RCC 7860 (cell line): ENCODE data around the gene SGO2.
"Not testable (repeated sequence)": the region's sequence is repeated elsewhere in the genome, so short reads cannot be mapped to it uniquely, and the experiment has no call there.

Source experiments
- DNase-seq: peaks from one replicate; pipeline ENCODE4 v3.0.0-alpha.2; 2015; ENCODE audit warnings: low spot score
- FAIRE-seq: peaks from 2 replicates; lab custom pipeline; 2012; peaks lifted over from hg19 to GRCh38; lab: Jason Lieb, UNC

Gene SGO2

GRCh38 chr2:200617156-200618053, 91.4 kb downstream of the SGO2 start:
- no peak for DNase-seq
- FAIRE-seq = no peak

- FAIRE-seq = no peak
Observed at GRCh38 chr2:200618054-200618419, 92.0 kb downstream of the SGO2 start.

GRCh38 chr2:200618590-200619021, 92.6 kb downstream of the SGO2 start:
- FAIRE-seq (no peak), DNase-seq (no peak)

More at GRCh38 chr2:200618054-200618419, 92.0 kb downstream of the SGO2 start:
- no peak for DNase-seq

GRCh38 chr2:200619279-200619678, 93.3 kb downstream of the SGO2 start:
- no peak for DNase-seq
- FAIRE-seq = no peak

DNA sequence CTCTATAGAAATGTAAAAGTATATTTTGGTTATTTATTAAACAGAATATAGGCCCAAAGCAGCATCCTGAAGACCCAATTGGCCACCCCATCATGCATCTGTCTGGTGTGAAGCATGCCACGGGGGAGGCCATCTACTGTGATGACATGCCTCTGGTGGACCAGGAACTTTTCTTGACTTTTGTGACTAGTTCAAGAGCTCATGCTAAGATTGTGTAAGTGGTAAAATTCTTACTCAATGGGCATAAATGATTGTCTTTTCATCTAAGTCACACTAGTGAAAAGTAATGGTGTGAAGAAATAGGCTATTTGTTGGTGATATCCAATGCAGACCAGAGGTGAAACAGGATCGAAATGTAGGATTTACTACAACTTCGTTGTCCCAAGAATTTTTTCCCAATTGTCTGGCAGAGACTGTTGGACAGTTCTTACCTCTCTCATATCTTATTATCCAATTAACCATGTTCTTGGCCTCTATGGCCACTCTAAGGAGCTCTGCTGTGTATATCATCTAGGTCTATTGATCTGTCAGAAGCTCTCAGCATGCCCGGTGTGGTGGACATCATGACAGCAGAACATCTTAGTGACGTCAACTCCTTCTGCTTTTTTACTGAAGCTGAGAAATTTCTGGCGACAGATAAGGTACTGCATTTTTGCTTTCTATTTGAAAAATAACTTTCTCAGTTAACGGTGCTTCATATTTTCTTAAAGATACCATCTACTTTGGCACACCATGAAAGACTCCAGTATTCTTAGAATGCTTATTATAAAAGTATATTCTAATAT, 94.8 kb downstream of the SGO2 start:
- DNase-seq (no peak), FAIRE-seq (no peak)

DNA sequence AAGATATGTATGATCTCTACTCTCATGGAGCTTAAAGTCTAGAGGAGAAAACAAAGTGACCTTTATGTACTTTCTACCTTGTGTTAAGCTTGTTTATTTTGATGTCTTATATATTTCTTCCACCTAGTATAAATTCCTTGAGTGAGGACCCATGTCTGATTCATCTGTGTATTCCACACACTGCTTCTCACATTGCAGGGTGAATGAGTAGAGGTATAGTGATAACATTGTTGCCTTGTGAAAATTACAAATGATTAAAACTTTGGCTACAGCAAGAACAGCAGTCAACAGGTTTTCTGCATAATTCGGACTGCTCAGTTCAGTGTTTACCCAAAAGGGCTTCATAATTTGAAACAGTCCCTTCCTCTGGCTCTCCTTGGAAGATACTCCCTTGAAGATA, 96.1 kb downstream of the SGO2 start:
- DNase-seq (no peak), FAIRE-seq (no peak)

DNA sequence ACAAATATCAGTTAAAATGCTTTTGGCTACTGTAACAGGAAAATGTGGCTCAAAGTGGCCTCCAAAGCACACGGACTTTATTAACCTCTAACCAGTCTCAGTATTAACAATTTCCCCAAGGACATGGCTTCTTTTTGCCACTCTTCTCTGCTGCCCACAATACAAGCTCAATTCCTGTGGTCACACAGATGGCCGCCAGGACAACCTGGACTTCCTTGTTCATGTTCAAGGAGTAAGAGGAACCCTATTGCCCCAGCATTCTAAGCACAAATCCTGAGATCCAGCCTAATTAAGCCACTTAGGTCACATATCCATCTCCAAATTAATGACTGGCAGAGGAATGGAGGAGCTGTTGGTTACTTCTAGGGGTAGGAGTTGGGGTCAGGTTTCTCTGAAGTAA, 98.0 kb downstream of the SGO2 start:
- no peak for FAIRE-seq
- no peak for DNase-seq

- DNase-seq (no peak), FAIRE-seq (no peak)
Observed at GRCh38 chr2:200624658-200625057, 98.7 kb downstream of the SGO2 start.

DNA sequence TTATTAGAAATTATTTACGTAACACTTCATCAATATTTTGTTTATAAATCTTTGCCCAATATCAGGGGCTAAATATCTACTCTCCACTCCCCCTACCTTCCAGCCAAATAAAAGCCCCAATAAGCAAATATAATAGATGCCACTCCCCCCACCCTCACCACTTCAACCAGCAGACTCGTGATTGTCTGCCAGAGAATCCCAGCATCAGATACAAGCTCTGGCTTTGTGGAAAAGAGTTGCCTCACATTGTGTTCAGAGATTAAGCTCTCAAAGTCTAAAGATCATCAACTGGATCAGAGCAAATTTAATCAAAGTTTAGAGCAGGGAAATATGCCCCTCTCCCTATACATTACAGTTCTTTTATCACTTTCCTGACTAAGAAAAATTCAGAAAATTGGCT, 99.3 kb downstream of the SGO2 start:
- FAIRE-seq (no peak), DNase-seq (no peak)

DNA sequence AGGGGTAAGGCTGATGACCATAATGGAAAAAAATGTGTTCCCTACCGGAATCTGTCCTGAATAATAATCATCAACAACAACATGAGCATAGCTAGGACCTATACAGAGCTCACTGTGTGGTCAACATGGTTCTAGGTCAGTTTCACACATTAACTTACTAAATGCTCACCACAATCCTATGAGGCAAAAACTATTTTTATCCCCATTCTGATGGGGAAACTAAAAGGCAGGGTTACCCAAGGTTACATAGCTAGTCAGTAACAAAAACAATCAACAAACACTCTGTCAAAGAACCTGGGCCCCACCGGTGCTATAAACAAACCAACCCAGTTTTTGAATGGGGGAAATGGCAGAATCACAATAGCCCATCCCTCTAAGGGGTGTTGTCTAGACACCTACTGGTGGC, 100.0 kb downstream of the SGO2 start:
- FAIRE-seq (no peak), DNase-seq (no peak)

GRCh38 chr2:200627110-200627770, 101.2 kb downstream of the SGO2 start:
- FAIRE-seq = no peak
- DNase-seq = no peak

DNA sequence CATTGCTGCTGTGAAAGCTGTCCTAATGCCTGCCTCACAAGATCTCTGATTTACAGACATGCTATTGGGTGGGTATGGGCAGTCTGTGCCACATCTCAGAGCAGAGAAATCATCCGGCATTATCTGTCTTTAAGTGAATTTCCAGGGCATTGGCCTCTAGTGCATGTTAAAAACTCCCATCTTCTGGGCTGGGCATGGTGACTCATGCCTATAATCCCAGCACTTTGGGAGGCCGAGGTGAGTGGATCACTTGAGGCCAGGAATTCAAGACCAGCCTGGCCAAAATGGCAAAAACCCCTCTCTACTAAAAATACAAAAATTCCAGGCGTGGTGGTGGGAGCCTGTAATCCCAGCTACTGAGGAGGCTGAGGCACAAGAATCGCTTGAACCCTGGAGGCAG, 102.5 kb downstream of the SGO2 start:
- peak; percentile 31 for FAIRE-seq
- not testable (repeated sequence) for DNase-seq

GRCh38 chr2:200631287-200631686, 105.3 kb downstream of the SGO2 start:
- DNase-seq = no peak
- no peak for FAIRE-seq
